DND-41 (cell line): Measurements from ENCODE around the gene SMTNL2.

Experiments
- ATAC-seq: fragments of 200-7000 bp; cut with Tn5 transposase; 3 replicates; pipeline ENCODE4 v1.9.1; 2021; ENCODE audit warnings: low read depth; ENCODE audit not compliant: insufficient read depth
- DNase-seq: peaks from one replicate; pipeline ENCODE4 v3.0.0-alpha.2; 2020
- H2AFZ ChIP-seq: 2 replicates; pipeline ENCODE4 v1.6.0; 2012; ENCODE audit warnings: low read depth, low read length
- H3K27ac ChIP-seq: 2 replicates; pipeline ENCODE4 v1.5.1; 2012; ENCODE audit warnings: low read length, inconsistent platforms
- H3K27me3 ChIP-seq: fragments of 200-600 bp; sonication (generic); 2 replicates; pipeline ENCODE4 v1.6.0; 2012; ENCODE audit warnings: low read length, mild to moderate bottlenecking, inconsistent platforms; ENCODE audit not compliant: insufficient read depth, poor library complexity
- H3K36me3 ChIP-seq: 2 replicates; pipeline ENCODE4 v1.5.1; 2012; ENCODE audit warnings: low read length, inconsistent platforms; ENCODE audit not compliant: insufficient read depth
- H3K4me1 ChIP-seq: 2 replicates; pipeline ENCODE4 v1.5.1; 2012; ENCODE audit warnings: mild to moderate bottlenecking, low read length; ENCODE audit not compliant: insufficient read depth
- H3K4me2 ChIP-seq: 2 replicates; pipeline ENCODE4 v1.6.0; 2012; ENCODE audit warnings: mild to moderate bottlenecking, moderate library complexity, low read length, inconsistent platforms; ENCODE audit not compliant: insufficient read depth
- H3K4me3 ChIP-seq, 2 experiments: fragments of 200-600 bp in 1 of 2; shearing (Covaris generic) in 1 of 2; 2 replicates each; pipeline ENCODE4 v1.5.1; 2012 to 2016; ENCODE audit warnings: inconsistent platforms in 2 of 2, low read length in 2 of 2, mild to moderate bottlenecking in 2 of 2, low read depth in 1 of 2, moderate library complexity in 1 of 2
- H3K79me2 ChIP-seq: 2 replicates; pipeline ENCODE4 v1.6.0; 2012; ENCODE audit warnings: low read length, inconsistent platforms; ENCODE audit not compliant: insufficient read depth
- H3K9ac ChIP-seq: 2 replicates; pipeline ENCODE4 v1.6.0; 2012; ENCODE audit warnings: low read depth, mild to moderate bottlenecking, inconsistent platforms, low read length, moderate library complexity
- H3K9me3 ChIP-seq: 2 replicates; pipeline ENCODE4 v1.5.1; 2012; ENCODE audit warnings: low read length, moderate library complexity, mild to moderate bottlenecking, inconsistent platforms; ENCODE audit not compliant: insufficient read depth, severe bottlenecking
- H4K20me1 ChIP-seq: 2 replicates; pipeline ENCODE4 v1.6.0; 2012; ENCODE audit warnings: low read length; ENCODE audit not compliant: insufficient read depth
- EZH2 ChIP-seq: IDR thresholded peaks from 3 replicates; pipeline ENCODE4 v1.6.1; 2012; ENCODE audit warnings: borderline replicate concordance, low read depth, mild to moderate bottlenecking, moderate library complexity, low read length, inconsistent platforms; ENCODE audit not compliant: severe bottlenecking
- TF ChIP-seq, protein P1 (sequence below): IDR thresholded peaks from 2 replicates; pipeline ENCODE4 v1.5.1; 2012; ENCODE audit warnings: borderline replicate concordance, low read length, moderate library complexity, mild to moderate bottlenecking; ENCODE audit not compliant: poor library complexity, severe bottlenecking; ENCODE audit errors: extremely low read depth

The SMTNL2 gene

DNA sequence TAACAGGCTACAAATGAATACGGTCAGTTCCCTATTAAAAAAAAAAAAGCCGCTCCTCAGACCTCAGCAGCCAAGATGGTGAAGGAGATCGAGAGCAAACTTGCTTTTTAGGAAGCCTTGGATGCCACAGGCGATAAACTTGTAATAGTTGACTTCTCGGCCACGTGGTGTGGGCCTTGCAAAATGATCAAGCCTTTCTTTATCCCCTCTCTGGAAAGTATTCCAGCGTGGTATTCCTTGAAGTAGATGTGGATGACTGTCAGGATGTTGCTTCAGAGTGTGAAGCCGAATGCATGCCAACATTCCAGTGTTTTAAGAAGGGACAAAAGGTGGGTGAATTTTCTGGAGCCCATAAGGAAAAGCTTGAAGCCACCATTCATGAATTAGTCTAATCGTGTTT lies 12.2 kb upstream of the SMTNL2 start:
- Histone ChIP-seq H3K4me2 (no peak overlapping the region), H3K27ac (no peak overlapping the region), H3K4me1 (no peaks in the 10 kb centered on the region), H3K9ac (no peak overlapping the region), H3K4me3 (no peak overlapping the region), H3K27me3 (no peaks in the 10 kb centered on the region), H3K9me3 (no peaks in the 10 kb centered on the region), H3K79me2 (no peaks in the 10 kb centered on the region), H2AFZ (no peak overlapping the region), H4K20me1 (no peaks in the 10 kb centered on the region), H3K36me3 (no peaks in the 10 kb centered on the region)
- TF ChIP-seq, protein P1, sequence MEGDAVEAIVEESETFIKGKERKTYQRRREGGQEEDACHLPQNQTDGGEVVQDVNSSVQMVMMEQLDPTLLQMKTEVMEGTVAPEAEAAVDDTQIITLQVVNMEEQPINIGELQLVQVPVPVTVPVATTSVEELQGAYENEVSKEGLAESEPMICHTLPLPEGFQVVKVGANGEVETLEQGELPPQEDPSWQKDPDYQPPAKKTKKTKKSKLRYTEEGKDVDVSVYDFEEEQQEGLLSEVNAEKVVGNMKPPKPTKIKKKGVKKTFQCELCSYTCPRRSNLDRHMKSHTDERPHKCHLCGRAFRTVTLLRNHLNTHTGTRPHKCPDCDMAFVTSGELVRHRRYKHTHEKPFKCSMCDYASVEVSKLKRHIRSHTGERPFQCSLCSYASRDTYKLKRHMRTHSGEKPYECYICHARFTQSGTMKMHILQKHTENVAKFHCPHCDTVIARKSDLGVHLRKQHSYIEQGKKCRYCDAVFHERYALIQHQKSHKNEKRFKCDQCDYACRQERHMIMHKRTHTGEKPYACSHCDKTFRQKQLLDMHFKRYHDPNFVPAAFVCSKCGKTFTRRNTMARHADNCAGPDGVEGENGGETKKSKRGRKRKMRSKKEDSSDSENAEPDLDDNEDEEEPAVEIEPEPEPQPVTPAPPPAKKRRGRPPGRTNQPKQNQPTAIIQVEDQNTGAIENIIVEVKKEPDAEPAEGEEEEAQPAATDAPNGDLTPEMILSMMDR: no peak
- TF ChIP-seq EZH2: no peak
- ATAC-seq (no peak), DNase-seq (no peak)

GRCh38 chr17:4573115-4573514 lies 11.2 kb upstream of the SMTNL2 start:
- no peaks in the 10 kb centered on the region for H3K27me3 ChIP-seq
- ATAC-seq: no peak
- no peak for DNase-seq

DNA sequence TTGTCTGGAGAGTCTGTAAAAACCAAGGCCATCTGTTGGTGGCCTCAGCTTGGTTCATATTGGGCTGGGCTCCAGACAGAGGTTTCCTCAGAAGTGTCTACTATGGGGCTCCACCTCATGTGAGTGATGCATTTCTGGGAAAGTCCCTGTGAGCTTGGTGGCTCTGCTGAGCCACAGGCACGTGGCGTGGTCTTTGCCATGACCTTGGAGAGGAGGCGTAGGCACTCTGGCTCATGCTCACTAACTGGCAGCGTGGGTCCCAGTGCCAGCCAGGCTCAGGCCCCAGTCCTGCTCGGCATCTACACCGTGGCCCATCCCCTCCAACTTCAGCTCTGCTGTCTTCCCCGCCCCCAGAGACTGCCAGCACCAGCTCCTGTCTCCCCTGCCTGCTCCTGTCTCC lies 10.7 kb upstream of the SMTNL2 start:
- no peaks in the 10 kb centered on the region for H4K20me1 ChIP-seq
- DNase-seq (no peak), ATAC-seq (no peak; the same call in 2 of the 3 replicates)
- no peak for TF ChIP-seq EZH2
- TF ChIP-seq, protein P1: no peak
- no peaks in the 10 kb centered on the region for H3K79me2 ChIP-seq
- no peak overlapping the region for H3K9ac ChIP-seq
- no peak overlapping the region for H3K4me2 ChIP-seq
- H2AFZ ChIP-seq: no peak overlapping the region
- H3K27me3 ChIP-seq: no peaks in the 10 kb centered on the region
- no peaks in the 10 kb centered on the region for H3K36me3 ChIP-seq
- H3K9me3 ChIP-seq: no peaks in the 10 kb centered on the region
- H3K4me3 ChIP-seq: no peak overlapping the region
- H3K27ac ChIP-seq: no peak overlapping the region
- no peaks in the 10 kb centered on the region for H3K4me1 ChIP-seq

More at GRCh38 chr17:4573115-4573514, 11.2 kb upstream of the SMTNL2 start:
- H3K36me3 ChIP-seq: no peaks in the 10 kb centered on the region
- no peaks in the 10 kb centered on the region for H3K4me1 ChIP-seq
- no peaks in the 10 kb centered on the region for H3K79me2 ChIP-seq
- H2AFZ ChIP-seq: no peak overlapping the region
- TF ChIP-seq, protein P1: no peak
- H3K9me3 ChIP-seq: no peaks in the 10 kb centered on the region
- H3K4me3 ChIP-seq: no peak overlapping the region
- no peak overlapping the region for H3K9ac ChIP-seq
- no peak overlapping the region for H3K27ac ChIP-seq
- no peaks in the 10 kb centered on the region for H4K20me1 ChIP-seq
- H3K4me2 ChIP-seq: no peak overlapping the region

DNA sequence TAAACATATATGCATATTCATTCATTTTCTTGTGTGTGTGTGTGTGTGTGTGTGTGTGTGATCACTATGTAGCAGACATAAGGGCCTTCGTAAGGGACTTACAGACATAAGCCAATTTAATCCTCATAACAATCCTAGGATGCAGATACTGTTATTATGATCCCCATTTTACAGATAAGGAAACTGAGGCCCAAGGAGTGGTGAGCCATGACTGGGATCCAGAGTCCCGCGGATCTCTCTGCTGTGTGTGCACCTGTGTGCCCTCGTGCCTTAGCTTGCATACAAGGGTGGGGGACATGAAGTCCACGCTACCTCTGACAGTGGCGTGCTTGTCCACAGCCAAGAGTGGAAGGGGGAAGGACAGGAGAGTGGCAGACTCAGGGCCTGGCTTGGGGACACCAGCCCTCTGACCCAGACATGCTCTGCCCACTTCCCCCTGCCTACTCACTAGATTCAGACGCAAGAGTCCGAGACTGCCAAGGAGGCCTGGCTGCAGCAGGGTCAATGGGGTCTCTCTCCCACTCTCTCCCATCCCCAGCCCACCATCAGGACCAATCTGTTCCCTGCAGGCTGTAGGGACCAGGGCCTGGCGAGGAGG lies 9.8 kb upstream of the SMTNL2 start:
- Histone ChIP-seq H4K20me1 (no peaks in the 10 kb centered on the region), H3K9me3 (no peaks in the 10 kb centered on the region), H3K9ac (no peak overlapping the region), H3K36me3 (no peaks in the 10 kb centered on the region), H2AFZ (no peak overlapping the region), H3K4me3 (no peak overlapping the region), H3K79me2 (no peaks in the 10 kb centered on the region), H3K27me3 (no peaks in the 10 kb centered on the region), H3K27ac (no peak overlapping the region), H3K4me2 (no peak overlapping the region), H3K4me1 (no peaks in the 10 kb centered on the region)
- TF ChIP-seq, protein P1: no peak
- TF ChIP-seq EZH2: no peak
- DNase-seq: no peak
- ATAC-seq: no peak
